K562 (cell line): Measurements from ENCODE around the gene CYB5R3. TPM values are rescaled to one million over a fixed set of nuclear protein-coding genes. Genes with fewer than 3 reads are reported as not detected.

Experiments used
- ATAC-seq: fragments of 200-7000 bp; cut with Tn5 transposase; 3 replicates; pipeline ENCODE4 v1.9.1; 2020; ENCODE audit warnings: moderate library complexity
- BruUV-seq: library from RNA; stranded (reverse); fragments of 400-500 nt; replicated peaks from 2 replicates; lab custom pipeline; 2021; lab: Mats Ljungman, UMichigan
- CTCF ChIA-PET: fragments of 300-600 bp; formaldehyde crosslinking; extraction: SDS; loops from one replicate; lab custom pipeline; 2021; ENCODE audit warnings: low intra/inter-chr PET ratio; lab: Yijun Ruan, JAX
- POLR2A ChIA-PET: fragments of 300-600, 350-650 bp; sonication (Branson Sonifier 250); formaldehyde crosslinking; extraction: SDS; loops from one replicate; lab custom pipeline; 2021; ENCODE audit warnings: antibody characterized with exemption, inconsistent platforms; lab: Yijun Ruan, JAX
- DNase-seq, 4 experiments: peaks; one replicate each; pipeline versions ENCODE4 v3.0.0 to v3.0.0-alpha.2; 2011 to 2018; ENCODE audit warnings: low spot score in 3 of 4, mixed read lengths in 3 of 4; ENCODE audit errors: extremely low read depth in 1 of 4
- FAIRE-seq: peaks from 2 replicates; lab custom pipeline; 2011; peaks lifted over from hg19 to GRCh38; lab: Jason Lieb, UNC
- H2AFZ ChIP-seq: 2 replicates; pipeline ENCODE4 v1.6.0; 2011; ENCODE audit warnings: low read depth, low read length, control low read depth, inconsistent platforms
- H3K27ac ChIP-seq: fragments of 200-600 bp; 3 replicates; pipeline ENCODE4 v1.8.0; 2011; ENCODE audit warnings: low read depth, mild to moderate bottlenecking, control low read depth, inconsistent platforms, low read length, moderate library complexity, mixed read lengths; ENCODE audit errors: extremely low read depth
- H3K27me3 ChIP-seq, 2 experiments: fragments of 300-600 bp in 1 of 2; 2 replicates in 1 of 2; 3 replicates in 1 of 2; pipeline versions ENCODE4 v1.6.0 to v1.8.0; 2011; ENCODE audit warnings: inconsistent platforms in 2 of 2, low read length in 2 of 2, mild to moderate bottlenecking in 1 of 2, mixed read lengths in 1 of 2, moderate library complexity in 1 of 2; ENCODE audit not compliant: control insufficient read depth in 2 of 2, insufficient read depth in 2 of 2
- H3K36me3 ChIP-seq: fragments of 300-600 bp; 3 replicates; pipeline ENCODE4 v1.8.0; 2011; ENCODE audit warnings: mild to moderate bottlenecking, low read length, inconsistent platforms; ENCODE audit not compliant: control insufficient read depth, insufficient read depth
- H3K4me1 ChIP-seq, 2 experiments: fragments of 200-600 bp in 1 of 2; replicated peaks in 1 of 2; 2 replicates in 1 of 2; 3 replicates in 1 of 2; pipeline versions ENCODE4 v1.5.1 to v1.8.0; 2011; ENCODE audit warnings: inconsistent platforms in 2 of 2, low read length in 2 of 2, mild to moderate bottlenecking in 1 of 2, mixed read lengths in 1 of 2, moderate library complexity in 1 of 2; ENCODE audit not compliant: control insufficient read depth in 2 of 2, insufficient read depth in 2 of 2
- H3K4me2 ChIP-seq: 2 replicates; pipeline ENCODE4 v1.6.1; 2011; ENCODE audit warnings: low read length, control low read depth, inconsistent platforms, mixed read lengths; ENCODE audit not compliant: insufficient read depth
- H3K4me3 ChIP-seq: fragments of 200-600 bp; sonication (generic), shearing (Covaris generic); 2 replicates; pipeline ENCODE4 v1.5.1; 2016; ENCODE audit warnings: control low read depth, inconsistent platforms
- H3K79me2 ChIP-seq: fragments of 200-600 bp; 3 replicates; pipeline ENCODE4 v1.8.0; 2011; ENCODE audit warnings: low read length, inconsistent platforms; ENCODE audit not compliant: control insufficient read depth, insufficient read depth
- H3K9ac ChIP-seq, 2 experiments: 2 replicates each; pipeline versions ENCODE4 v1.6.0 to v1.6.1; 2011; ENCODE audit warnings: low read depth in 2 of 2, low read length in 2 of 2, control low read depth in 1 of 2, inconsistent platforms in 1 of 2, mild to moderate bottlenecking in 1 of 2, mixed read lengths in 1 of 2; ENCODE audit not compliant: insufficient read depth in 1 of 2
- H3K9me1 ChIP-seq: one replicate; pipeline ENCODE4 v1.6.0; 2011; ENCODE audit warnings: inconsistent platforms, mild to moderate bottlenecking, low read length, moderate library complexity; ENCODE audit not compliant: control insufficient read depth, insufficient read depth
- H3K9me3 ChIP-seq: replicated peaks from 2 replicates; pipeline ENCODE4 v1.5.1; 2011; ENCODE audit warnings: low read depth, low read length, inconsistent platforms; ENCODE audit not compliant: control insufficient read depth, insufficient read depth
- H4K20me1 ChIP-seq: replicated peaks from 2 replicates; pipeline ENCODE4 v1.6.1; 2011; ENCODE audit warnings: low read length, inconsistent platforms, mixed read lengths; ENCODE audit not compliant: control insufficient read depth, insufficient read depth
- NR2C1 ChIP-seq, 2 experiments: fragments of 450-650 bp; IDR thresholded peaks; 2 replicates each; pipeline ENCODE4 v1.6.1; 2017; ENCODE audit warnings: mild to moderate bottlenecking in 2 of 2, antibody characterized with exemption in 1 of 2, inconsistent platforms in 1 of 2, missing compliant biosample characterization in 1 of 2, missing genetic modification characterization in 1 of 2
- NR2C2 ChIP-seq, 2 experiments: fragments of 200-800 bp in 1 of 2; sonication (Bioruptor generic) in 1 of 2; sonication (generic) in 1 of 2; formaldehyde crosslinking in 1 of 2; IDR thresholded peaks; 2 replicates each; pipeline versions ENCODE4 v1.6.1 to v1.8.0; 2016 to 2022; ENCODE audit warnings: mild to moderate bottlenecking in 1 of 2, missing compliant biosample characterization in 1 of 2, missing genetic modification characterization in 1 of 2, missing genetic modification reagents in 1 of 2
- THRA ChIP-seq: fragments of 450-650 bp; IDR thresholded peaks from 2 replicates; pipeline ENCODE4 v1.6.1; 2017; ENCODE audit warnings: mild to moderate bottlenecking, moderate library complexity
- WGBS: fragments of 100-300 bp; shearing (Covaris generic); methylation state at CpG from one replicate; pipeline ENCODE4 v1.1.6; 2016; ENCODE audit warnings: low coverage, mixed read lengths; ENCODE audit not compliant: insufficient coverage; ENCODE audit errors: missing lambda C conversion rate; 5-methylcytosine and 5-hydroxymethylcytosine counted together
- in situ Hi-C: fragments of 300-500 bp; cut with MboI; formaldehyde crosslinking; loops from 4 replicates; pipeline ENCODE4 v1.15.0; 2018; ENCODE audit warnings: inconsistent platforms, mixed read lengths
- intact Hi-C: fragments of 100-400 bp; cut with micrococcal nuclease; formaldehyde crosslinking; loops from 2 replicates; pipeline ENCODE4 v1.14.2; 2022
- polyA plus RNA-seq, 8 experiments: library from polyadenylated mRNA; depleted of rRNA in 4 of 8; stranded (reverse) in 5 of 8; unstranded in 3 of 8; fragments of >200 nt; fragmentation: Nextera tagmentation in 2 of 8; fragmentation: Illumina TruSeq in 1 of 8; extraction: Ambion mirVana in 2 of 8; extraction: Trizol in 1 of 8; gene quantifications; 2 replicates each; pipeline versions ENCODE4 v1.2.1 to v1.2.3, GENCODE V29; 2011 to 2014; ENCODE audit warnings: inconsistent platforms in 1 of 8, missing spikeins in 1 of 8
- total RNA-seq, 7 experiments: library from RNA; depleted of rRNA in 6 of 7; stranded (reverse); fragments of >200 nt in 6 of 7; fragmentation: Illumina TruSeq in 2 of 7; extraction: Trizol in 2 of 7; gene quantifications; 2 replicates each; pipeline versions ENCODE4 v1.2.1 to v1.2.3, GENCODE V29; 2011 to 2021; ENCODE audit warnings: low replicate concordance in 1 of 7

CYB5R3 gene
- total and polyA plus RNA-seq, 9 of the 15 experiments (the other 6 are each of a cell fraction or from before 2014, with no cell fraction given): 1.4 to 66.8 (median 23.4) TPM

- no peak overlapping the region for H2AFZ ChIP-seq
These were observed 4.8 kb upstream of the CYB5R3 start for GRCh38 chr22:42653999-42654398.

More at GRCh38 chr22:42653999-42654398, 4.8 kb upstream of the CYB5R3 start:
- no peak overlapping the region for H3K4me3 ChIP-seq
- CTCF ChIA-PET: no interaction called here
- in situ Hi-C loops (no loop called here), intact Hi-C loops (no loop called here)
- H3K4me1 ChIP-seq: peaks cover 0 to 6% of the 10 kb centered on the region in 2 experiments; a peak in 2 of 5 replicates
- H3K9ac ChIP-seq: no peak overlapping the region
- no peaks in the 10 kb centered on the region; the same call in 2 of the 3 replicates for H3K79me2 ChIP-seq
- no peaks in the 10 kb centered on the region for H3K9me1 ChIP-seq
- H3K36me3 ChIP-seq: no peaks in the 10 kb centered on the region
- no peak for TF ChIP-seq THRA
- no peak for TF ChIP-seq NR2C2 (CRISPR knock-in tag; IDR thresholded peaks at IDR 0.05)
- peak; percentile 48; the same call in 1 of the 2 replicates for TF ChIP-seq NR2C2 (tag; IDR thresholded peaks at IDR 0.05)
- peak; percentile 58; the same call in 1 of the 2 replicates for TF ChIP-seq NR2C1 (IDR thresholded peaks at IDR 0.05)
- peak; percentile 68; the same call in 1 of the 2 replicates for TF ChIP-seq NR2C1 (tag; IDR thresholded peaks at IDR 0.05)
- POLR2A ChIA-PET: interaction anchor here (0.6 kb wide), 2 partner anchors 830 to 1003 kb away, joined by 3 read pairs; no protein-coding TSS in a partner anchor
- H3K27ac ChIP-seq: no peak overlapping the region
- no peaks in the 10 kb centered on the region for H3K9me3 ChIP-seq
- no TSS peak for BruUV-seq
- ATAC-seq (no peak), DNase-seq (no peak), FAIRE-seq (no peak)
- WGBS: 24% methylated on average over 4 of the region's 4 CpGs
- H3K4me2 ChIP-seq: no peak overlapping the region
- no peaks in the 10 kb centered on the region for H3K27me3 ChIP-seq
- no peaks in the 10 kb centered on the region for H4K20me1 ChIP-seq
